PC-3 (cell line): ENCODE measurements around the gene IL17REL. TPM values are rescaled to one million over a fixed set of nuclear protein-coding genes. Genes with fewer than 3 reads are reported as not detected.
A peak's percentile ranks its signal among the peaks of the same experiment; 100 is the strongest.

Source experiments
- ATAC-seq: fragments of 200-7000 bp; cut with Tn5 transposase; 2 replicates; pipeline ENCODE4 v1.9.1; 2020; ENCODE audit warnings: mild to moderate bottlenecking, moderate library complexity
- BruUV-seq: library from RNA; stranded (reverse); fragments of 400-500 nt; replicated peaks from 2 replicates; lab custom pipeline; 2021; lab: Mats Ljungman, UMichigan
- CTCF ChIA-PET: fragments of 300-600 bp; sonication (Branson Sonifier 250); formaldehyde crosslinking; loops from one replicate; lab custom pipeline; 2022; ENCODE audit warnings: antibody characterized with exemption; lab: Charles Lee
- POLR2A ChIA-PET: fragments of 300-600 bp; sonication (Branson Sonifier 250); formaldehyde crosslinking; loops from one replicate; lab custom pipeline; 2022; ENCODE audit warnings: antibody characterized with exemption; ENCODE audit not compliant: unreplicated experiment; lab: Charles Lee
- DNase-seq: peaks from one replicate; pipeline ENCODE4 v3.0.0-alpha.2; 2015
- H2AFZ ChIP-seq: fragments of 300-600 bp; sonication (generic); 2 replicates; pipeline ENCODE4 v1.6.0; 2016; ENCODE audit warnings: antibody characterized with exemption, low read length
- H3F3A ChIP-seq: fragments of 300-600 bp; sonication (generic); one replicate; pipeline ENCODE4 v1.6.0; 2017; ENCODE audit warnings: antibody characterized with exemption, low read length, control low read depth, mild to moderate bottlenecking; ENCODE audit not compliant: unreplicated experiment
- H3K27ac ChIP-seq: fragments of 300-600 bp; sonication (generic); 2 replicates; pipeline ENCODE4 v1.5.1; 2016; ENCODE audit warnings: mild to moderate bottlenecking, low read length
- H3K27me3 ChIP-seq: fragments of 300-600 bp; sonication (generic); 2 replicates; pipeline ENCODE4 v1.6.1; 2016; ENCODE audit warnings: low read length, mixed read lengths
- H3K36me3 ChIP-seq: fragments of 300-600 bp; sonication (generic); 2 replicates; pipeline ENCODE4 v1.6.1; 2016; ENCODE audit warnings: low read depth, mixed run types, low read length, mixed read lengths
- H3K4me1 ChIP-seq: fragments of 300-600 bp; sonication (generic); 2 replicates; pipeline ENCODE4 v1.5.1; 2016; ENCODE audit warnings: low read length; ENCODE audit not compliant: insufficient read depth
- H3K4me2 ChIP-seq: fragments of 300-600 bp; sonication (generic); 2 replicates; pipeline ENCODE4 v1.6.0; 2016; ENCODE audit warnings: low read length
- H3K4me3 ChIP-seq: fragments of 300-600 bp; sonication (generic); 2 replicates; pipeline ENCODE4 v1.5.1; 2016; ENCODE audit warnings: mild to moderate bottlenecking, low read length, mixed read lengths
- H3K79me2 ChIP-seq: fragments of 300-600 bp; sonication (generic); 2 replicates; pipeline ENCODE4 v1.6.1; 2017; ENCODE audit warnings: low read length, mixed read lengths
- H3K9ac ChIP-seq: fragments of 300-600 bp; sonication (generic); 2 replicates; pipeline ENCODE4 v1.6.0; 2016; ENCODE audit warnings: mild to moderate bottlenecking, low read length
- H3K9me2 ChIP-seq: fragments of 300-600 bp; sonication (generic); replicated peaks from 2 replicates; pipeline ENCODE4 v1.6.1; 2016; ENCODE audit warnings: mixed run types, low read length, mixed read lengths
- H3K9me3 ChIP-seq: fragments of 300-600 bp; sonication (generic); 2 replicates; pipeline ENCODE4 v1.6.1; 2016; ENCODE audit warnings: low read length, mixed read lengths
- H4K20me1 ChIP-seq: fragments of 300-600 bp; sonication (generic); 2 replicates; pipeline ENCODE4 v1.6.1; 2016; ENCODE audit warnings: low read length, mixed read lengths
- CTCF ChIP-seq: fragments of 300-600 bp; sonication (generic); conservative IDR thresholded peaks from 2 replicates; pipeline ENCODE4 v1.5.1; 2017; ENCODE audit warnings: antibody characterized with exemption, low read depth, mild to moderate bottlenecking, low read length
- EZH2 ChIP-seq: fragments of 300-600 bp; sonication (generic); IDR thresholded peaks from one replicate; pipeline ENCODE4 v1.6.1; 2017; ENCODE audit warnings: antibody characterized with exemption, mild to moderate bottlenecking, low read length; ENCODE audit not compliant: unreplicated experiment
- EZH2phosphoT487 ChIP-seq: fragments of 300-600 bp; sonication (generic); IDR thresholded peaks from 2 replicates; pipeline ENCODE4 v1.6.1; 2018; ENCODE audit warnings: mild to moderate bottlenecking, antibody characterized with exemption, low read length, borderline replicate concordance
- intact Hi-C: fragments of 100-400 bp; cut with micrococcal nuclease; formaldehyde crosslinking; loops from 2 replicates; pipeline ENCODE4 v1.9.0; 2023
- total RNA-seq: library from RNA; depleted of rRNA; stranded (reverse); fragments of >200 nt; gene quantifications from 2 replicates; pipeline ENCODE4 v1.2.3, GENCODE V29; 2014

Gene IL17REL
- total RNA-seq, 1 experiment from 2014 or later = 0.04 TPM

GRCh38 chr22:49951986-49952896 lies 60.3 kb downstream of the IL17REL start:
- Histone ChIP-seq H3K27me3 (no peaks in the 10 kb centered on the region), H3K4me3 (no peak overlapping the region), H3K27ac (peak overlapping the region; percentile 82), H3K4me1 (peaks cover 42% of the 10 kb centered on the region), H3F3A (no peaks in the 10 kb centered on the region), H4K20me1 (no peaks in the 10 kb centered on the region), H3K9ac (peak overlapping the region; percentile 58), H3K4me2 (peak overlapping the region; percentile 37; the same call in 1 of the 2 replicates), H3K36me3 (no peaks in the 10 kb centered on the region), H3K9me2 (no peaks in the 10 kb centered on the region), H3K79me2 (no peaks in the 10 kb centered on the region), H3K9me3 (no peaks in the 10 kb centered on the region), H2AFZ (no peak overlapping the region)
- no peak for ATAC-seq
- TF ChIP-seq CTCF (no peak), EZH2phosphoT487 (no peak)
- BruUV-seq = no TSS peak
- peak; percentile 36 for DNase-seq
- intact Hi-C loops = no loop called here
- ChIA-PET POLR2A (no interaction called here), CTCF (interaction anchor here (0.6 kb wide), 1 partner anchor 19 kb away, joined by 14 read pairs; no protein-coding TSS in a partner anchor)

GRCh38 chr22:49951678-49951985 lies 60.9 kb downstream of the IL17REL start:
- H3K4me3 ChIP-seq = no peak overlapping the region
- no peaks in the 10 kb centered on the region for H3K79me2 ChIP-seq
- no peak for TF ChIP-seq EZH2phosphoT487
- TF ChIP-seq EZH2 = no peak
- no peak for TF ChIP-seq CTCF
- H4K20me1 ChIP-seq = no peaks in the 10 kb centered on the region
- ChIA-PET POLR2A (no interaction called here), CTCF (interaction anchor here (0.6 kb wide), 1 partner anchor 18 kb away, joined by 14 read pairs; no protein-coding TSS in a partner anchor)
- BruUV-seq = TSS peak; percentile 61
- ATAC-seq (no peak), DNase-seq (no peak)
- no peaks in the 10 kb centered on the region for H3F3A ChIP-seq
- peak overlapping the region; percentile 37; the same call in 1 of the 2 replicates for H3K4me2 ChIP-seq
- H3K4me1 ChIP-seq = peaks cover 42% of the 10 kb centered on the region
- no peak overlapping the region for H2AFZ ChIP-seq
- peak overlapping the region; percentile 58 for H3K9ac ChIP-seq
- H3K9me3 ChIP-seq = no peaks in the 10 kb centered on the region
- H3K36me3 ChIP-seq = no peaks in the 10 kb centered on the region
- H3K27me3 ChIP-seq = no peaks in the 10 kb centered on the region
- H3K27ac ChIP-seq = peak overlapping the region; percentile 82
- intact Hi-C loops = no loop called here
- H3K9me2 ChIP-seq = no peaks in the 10 kb centered on the region
